CD4-positive, alpha-beta T cell (primary cell): Measurements from ENCODE around the gene TPK1. TPM values are rescaled to one million over a fixed set of nuclear protein-coding genes. Genes with fewer than 3 reads are reported as not detected.

ENCODE experiments used
- ATAC-seq: fragments of 200-7000 bp; cut with Tn5 transposase; one replicate; pipeline ENCODE4 v1.10.0; 2022; ENCODE audit warnings: mild to moderate bottlenecking; ENCODE audit not compliant: poor library complexity
- CTCF ChIA-PET: fragments of 350-600 bp; sonication (Branson Sonifier 250); formaldehyde crosslinking; loops from one replicate; lab custom pipeline; 2021; ENCODE audit warnings: antibody characterized with exemption, inconsistent platforms; lab: Charles Lee
- POLR2A ChIA-PET: fragments of 350-600 bp; sonication (Branson Sonifier 250); formaldehyde crosslinking; loops from one replicate; lab custom pipeline; 2021; ENCODE audit warnings: antibody characterized with exemption, inconsistent platforms; lab: Charles Lee
- DNase-seq, 14 experiments: peaks; one replicate each; pipeline ENCODE4 v3.0.0-alpha.2; 2013 to 2020; ENCODE audit warnings: mixed read lengths in 2 of 14
- H3K27ac ChIP-seq, 2 donors: one replicate each; pipeline versions ENCODE4 v1.5.1 to v1.7.0; 2013; ENCODE audit warnings: low read length in 2 of 2, low read depth in 1 of 2, mild to moderate bottlenecking in 1 of 2
- H3K27me3 ChIP-seq, 2 experiments: 1 replicate in 1 of 2; 2 replicates in 1 of 2; pipeline versions ENCODE4 v1.6.1 to v1.7.0; 2013; ENCODE audit warnings: low read length in 2 of 2, control low read depth in 1 of 2, mild to moderate bottlenecking in 1 of 2, moderate library complexity in 1 of 2; ENCODE audit not compliant: insufficient read depth in 2 of 2, control insufficient read depth in 1 of 2
- H3K36me3 ChIP-seq: one replicate; pipeline ENCODE4 v1.6.1; 2013; ENCODE audit warnings: low read length, control low read depth; ENCODE audit not compliant: insufficient read depth
- H3K4me1 ChIP-seq: one replicate; pipeline ENCODE4 v1.6.1; 2013; ENCODE audit warnings: low read length, control low read depth; ENCODE audit not compliant: insufficient read depth
- H3K4me3 ChIP-seq: one replicate; pipeline ENCODE4 v1.5.1; 2013; ENCODE audit warnings: mild to moderate bottlenecking, low read length, moderate library complexity
- H3K9me3 ChIP-seq, 2 experiments: 1 replicate in 1 of 2; 2 replicates in 1 of 2; pipeline versions ENCODE4 v1.6.1 to v1.7.0; 2013; ENCODE audit warnings: low read length in 2 of 2, mild to moderate bottlenecking in 2 of 2, control low read depth in 1 of 2, moderate library complexity in 1 of 2; ENCODE audit not compliant: control insufficient read depth in 1 of 2, insufficient read depth in 1 of 2
- H3K27ac Mint-ChIP-seq: one replicate; pipeline ENCODE4 v1.8.0; 2020; ENCODE audit warnings: mixed read lengths
- H3K27me3 Mint-ChIP-seq: one replicate; pipeline ENCODE4 v1.8.0; 2021; ENCODE audit warnings: mixed read lengths
- H3K36me3 Mint-ChIP-seq: one replicate; pipeline ENCODE4 v1.8.0; 2021; ENCODE audit warnings: low read depth, mixed read lengths
- H3K4me1 Mint-ChIP-seq: one replicate; pipeline ENCODE4 v1.8.0; 2021; ENCODE audit warnings: low read depth, mixed read lengths
- H3K4me3 Mint-ChIP-seq: one replicate; pipeline ENCODE4 v1.8.0; 2020; ENCODE audit warnings: mild to moderate bottlenecking, mixed read lengths
- H3K9me3 Mint-ChIP-seq: one replicate; pipeline ENCODE4 v1.8.0; 2020; ENCODE audit warnings: mixed read lengths
- intact Hi-C, 2 experiments: fragments of 100-400 bp; cut with DNase I in 1 of 2; cut with micrococcal nuclease in 1 of 2; formaldehyde crosslinking; loops; one replicate each; pipeline versions ENCODE4 v1.15.1 to v1.9.0; 2023 to 2025; cut with DNase I, micrococcal nuclease
- total RNA-seq, 174 experiments: library from RNA in 2 of 174; stranded (reverse) in 2 of 174; gene quantifications; one replicate each; pipeline ENCODE4 v1.2.3 and lab custom pipeline; 2021 to 2026
- TF ChIP-seq, protein P1 (sequence below): fragments of 200-600 bp; IDR thresholded peaks from one replicate; pipeline ENCODE4 v1.8.0; 2022; ENCODE audit warnings: antibody characterized with exemption, mild to moderate bottlenecking

TPK1 gene
- total RNA-seq, 2 experiments from 2014 or later: 17.1 to 17.8 TPM

DNA sequence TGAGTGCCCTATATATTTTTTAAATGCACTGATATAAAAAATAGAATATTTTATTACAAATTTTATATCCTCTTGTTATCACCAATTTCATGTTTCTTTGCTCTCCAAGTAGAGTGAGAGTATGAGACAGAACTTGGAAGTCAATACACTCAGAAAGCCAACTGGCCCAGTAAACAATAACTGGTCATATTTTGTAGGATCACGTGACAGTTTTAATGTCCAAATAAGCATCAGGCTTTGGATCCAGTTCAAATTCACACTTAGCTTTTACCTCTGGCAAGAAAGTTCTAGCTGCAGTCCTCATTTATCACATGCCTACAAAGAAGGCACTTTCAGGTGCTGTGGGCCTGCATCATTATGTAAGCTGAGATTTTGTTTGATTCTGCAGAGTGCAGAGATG, 21.6 kb upstream of the TPK1 start:
- no peaks in the 10 kb centered on the region for H3K4me1 ChIP-seq
- DNase-seq: no peak
- no peaks in the 10 kb centered on the region for H3K36me3 ChIP-seq
- Mint-ChIP-seq H3K4me3 (no peak overlapping the region), H3K36me3 (no peaks in the 10 kb centered on the region), H3K27me3 (no peaks in the 10 kb centered on the region), H3K4me1 (peaks cover 4% of the 10 kb centered on the region), H3K9me3 (no peaks in the 10 kb centered on the region), H3K27ac (no peak overlapping the region)
- no peak for ATAC-seq
- TF ChIP-seq, protein P1, sequence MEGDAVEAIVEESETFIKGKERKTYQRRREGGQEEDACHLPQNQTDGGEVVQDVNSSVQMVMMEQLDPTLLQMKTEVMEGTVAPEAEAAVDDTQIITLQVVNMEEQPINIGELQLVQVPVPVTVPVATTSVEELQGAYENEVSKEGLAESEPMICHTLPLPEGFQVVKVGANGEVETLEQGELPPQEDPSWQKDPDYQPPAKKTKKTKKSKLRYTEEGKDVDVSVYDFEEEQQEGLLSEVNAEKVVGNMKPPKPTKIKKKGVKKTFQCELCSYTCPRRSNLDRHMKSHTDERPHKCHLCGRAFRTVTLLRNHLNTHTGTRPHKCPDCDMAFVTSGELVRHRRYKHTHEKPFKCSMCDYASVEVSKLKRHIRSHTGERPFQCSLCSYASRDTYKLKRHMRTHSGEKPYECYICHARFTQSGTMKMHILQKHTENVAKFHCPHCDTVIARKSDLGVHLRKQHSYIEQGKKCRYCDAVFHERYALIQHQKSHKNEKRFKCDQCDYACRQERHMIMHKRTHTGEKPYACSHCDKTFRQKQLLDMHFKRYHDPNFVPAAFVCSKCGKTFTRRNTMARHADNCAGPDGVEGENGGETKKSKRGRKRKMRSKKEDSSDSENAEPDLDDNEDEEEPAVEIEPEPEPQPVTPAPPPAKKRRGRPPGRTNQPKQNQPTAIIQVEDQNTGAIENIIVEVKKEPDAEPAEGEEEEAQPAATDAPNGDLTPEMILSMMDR: no peak
- H3K9me3 ChIP-seq: no peaks in the 10 kb centered on the region
- H3K4me3 ChIP-seq: no peak overlapping the region
- intact Hi-C loops: loop anchor here in 1 of 2 experiments (5.0 kb wide), 2 partner anchors 40 to 120 kb away; no protein-coding TSS in a partner anchor
- H3K27ac ChIP-seq: no peak overlapping the region
- ChIA-PET CTCF (interaction anchor here (0.9 kb wide), 1 partner anchor 18 kb away, joined by 4 read pairs; no protein-coding TSS in a partner anchor), POLR2A (interaction anchor here (0.7 to 2.7 kb wide), 2 partner anchors 22 to 206 kb away, joined by 3 to 13 read pairs; partner anchors contain the start of gene TPK1)
- no peaks in the 10 kb centered on the region for H3K27me3 ChIP-seq

DNA sequence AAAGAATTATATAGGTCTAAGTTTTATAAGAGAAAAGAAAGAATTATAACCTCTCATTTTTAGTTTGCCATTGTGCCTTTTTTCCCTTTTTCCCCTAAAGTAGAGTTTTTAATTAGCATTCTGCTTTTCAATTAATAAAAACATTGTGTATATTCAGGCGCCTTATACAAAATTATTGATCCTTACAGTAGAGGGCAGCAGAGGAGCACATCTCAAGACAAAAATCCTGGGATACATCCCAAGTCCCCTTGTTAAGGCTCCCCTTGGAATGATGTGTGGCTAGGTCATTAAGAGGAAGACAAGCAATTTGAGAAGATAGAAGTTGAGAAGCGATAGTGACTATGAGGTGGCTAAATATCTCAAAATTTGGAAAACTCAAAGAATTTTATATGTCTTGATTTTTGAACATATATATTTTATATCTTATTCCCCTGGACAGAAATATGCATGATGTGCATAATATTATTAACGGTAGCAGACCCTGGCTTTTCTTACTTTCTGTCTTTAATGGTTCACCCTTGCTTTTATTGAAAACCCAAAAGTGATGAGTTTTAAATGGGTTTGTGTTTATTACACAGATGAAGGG, 19.1 kb upstream of the TPK1 start:
- CTCF ChIA-PET: no interaction called here
- POLR2A ChIA-PET: interaction anchor here (2.7 kb wide), 1 partner anchor 19 kb away, joined by 13 read pairs; the partner anchor contains the start of gene TPK1
- no peaks in the 10 kb centered on the region for H3K27me3 ChIP-seq
- Mint-ChIP-seq H3K4me3 (no peak overlapping the region), H3K4me1 (peaks cover 4% of the 10 kb centered on the region), H3K27me3 (no peaks in the 10 kb centered on the region), H3K36me3 (no peaks in the 10 kb centered on the region), H3K9me3 (no peaks in the 10 kb centered on the region), H3K27ac (no peak overlapping the region)
- DNase-seq (peak in 2 of 14 experiments; percentile 20 to 22), ATAC-seq (no peak)
- no peaks in the 10 kb centered on the region for H3K36me3 ChIP-seq
- intact Hi-C loops: loop anchor here in 1 of 2 experiments (5.0 kb wide), 2 partner anchors 42 to 118 kb away; no protein-coding TSS in a partner anchor
- H3K4me3 ChIP-seq: no peak overlapping the region
- TF ChIP-seq, protein P1: peak; percentile 71
- H3K4me1 ChIP-seq: no peaks in the 10 kb centered on the region
- H3K9me3 ChIP-seq: no peaks in the 10 kb centered on the region
- no peak overlapping the region for H3K27ac ChIP-seq

DNA sequence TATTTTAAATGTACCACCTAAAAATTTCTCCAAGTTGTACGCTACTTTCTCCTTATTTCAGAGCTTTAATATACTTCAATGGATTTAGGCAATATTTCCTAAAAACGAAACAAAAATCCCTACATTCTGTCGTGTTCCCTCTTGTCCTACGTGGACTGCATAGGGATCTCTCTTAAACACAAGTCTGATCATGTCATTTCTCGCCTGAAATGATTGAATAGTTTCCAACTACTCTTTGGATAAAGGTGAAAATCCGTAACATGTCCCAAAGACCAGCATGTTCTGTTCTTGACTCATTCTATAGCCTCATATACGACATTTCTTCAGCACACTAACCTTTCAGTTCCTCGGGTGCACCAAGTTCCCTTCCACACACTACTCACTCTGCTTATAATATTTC, 17.7 kb upstream of the TPK1 start:
- Histone ChIP-seq H3K4me3 (no peak overlapping the region), H3K27ac (no peak overlapping the region), H3K9me3 (peaks cover 0 to 4% of the 10 kb centered on the region in 2 experiments), H3K36me3 (no peaks in the 10 kb centered on the region), H3K27me3 (no peaks in the 10 kb centered on the region), H3K4me1 (no peaks in the 10 kb centered on the region)
- Mint-ChIP-seq H3K36me3 (no peaks in the 10 kb centered on the region), H3K27ac (no peak overlapping the region), H3K9me3 (peaks cover 3% of the 10 kb centered on the region), H3K4me3 (no peak overlapping the region), H3K27me3 (no peaks in the 10 kb centered on the region), H3K4me1 (peaks cover 4% of the 10 kb centered on the region)
- ATAC-seq: no peak
- CTCF ChIA-PET: no interaction called here
- intact Hi-C loops: no loop called here
- TF ChIP-seq, protein P1: no peak
- POLR2A ChIA-PET: interaction anchor here (4.9 kb wide), 1 partner anchor 18 kb away, joined by 25 read pairs; the partner anchor contains the start of gene TPK1
- DNase-seq: no peak
